Stimulated activated CD8-positive, alpha-beta memory T cell treated with anti-CD3 and anti-CD28 coated beads, Interleukin-7, amount 100 ng/mL, for 24 hours (primary cell): ENCODE data around the gene TRPV3.
"Not testable (repeated sequence)": the region's sequence is repeated elsewhere in the genome, so short reads cannot be mapped to it uniquely, and the experiment has no call there.

Experiments
- DNase-seq: peaks from one replicate; pipeline ENCODE4 v3.0.0-alpha.2; 2020; ENCODE audit warnings: low read depth

Gene TRPV3

GRCh38 chr17:3573246-3574100 is 15.9 kb upstream of the TRPV3 start:
- DNase-seq, result no peak

GRCh38 chr17:3572231-3572630 is 14.6 kb upstream of the TRPV3 start:
- no peak for DNase-seq

- no peak for DNase-seq
These were observed 13.7 kb upstream of the TRPV3 start for GRCh38 chr17:3571043-3571900.

- DNase-seq, result no peak
These were observed 12.0 kb upstream of the TRPV3 start for GRCh38 chr17:3569534-3570137.

GRCh38 chr17:3566551-3566950 is 8.9 kb upstream of the TRPV3 start:
- no peak for DNase-seq

- no peak for DNase-seq
These were observed 7.5 kb upstream of the TRPV3 start for GRCh38 chr17:3565143-3565542.

- not testable (repeated sequence) for DNase-seq
These were observed 6.6 kb upstream of the TRPV3 start for GRCh38 chr17:3564241-3564640.

- DNase-seq, result no peak
These were observed 1.6 kb upstream of the TRPV3 start for GRCh38 chr17:3559270-3559645.

GRCh38 chr17:3558603-3559269 is 1.1 kb upstream of the TRPV3 start:
- DNase-seq, result no peak

- DNase-seq, result no peak
These were observed 470 bp downstream of the TRPV3 start for GRCh38 chr17:3556916-3557767.

GRCh38 chr17:3556239-3556915 is 1.2 kb downstream of the TRPV3 start:
- no peak for DNase-seq

- no peak for DNase-seq
These were observed 2.3 kb downstream of the TRPV3 start for GRCh38 chr17:3555189-3555796.

- no peak for DNase-seq
These were observed 3.2 kb downstream of the TRPV3 start for GRCh38 chr17:3554440-3554839.

GRCh38 chr17:3553419-3554401 is 3.9 kb downstream of the TRPV3 start:
- DNase-seq, result no peak

GRCh38 chr17:3552916-3553315 is 4.7 kb downstream of the TRPV3 start:
- no peak for DNase-seq

GRCh38 chr17:3551189-3551588 is 6.4 kb downstream of the TRPV3 start:
- DNase-seq, result no peak

GRCh38 chr17:3549610-3550162 is 7.9 kb downstream of the TRPV3 start:
- no peak for DNase-seq

GRCh38 chr17:3547628-3548027 is 10.0 kb downstream of the TRPV3 start:
- no peak for DNase-seq

GRCh38 chr17:3546997-3547396 is 10.6 kb downstream of the TRPV3 start:
- DNase-seq, result no peak
